Stimulated activated CD4-positive, alpha-beta T cell treated with anti-CD3 and anti-CD28 coated beads, Interleukin-12 subunit alpha, Interleukin-12 subunit beta, amount 100 ng/mL, for 24 hours (primary cell): ENCODE data around the gene ARL6IP4.
A peak's percentile ranks its signal among the peaks of the same experiment; 100 is the strongest.

Source experiments
- DNase-seq, 2 experiments: peaks; one replicate each; pipeline ENCODE4 v3.0.0-alpha.2; 2020; ENCODE audit warnings: low read depth in 2 of 2

ARL6IP4 gene

GRCh38 chr12:122958198-122958888 lies 22.1 kb upstream of the ARL6IP4 start:
- no peak for DNase-seq

- no peak for DNase-seq
Measured at GRCh38 chr12:122959566-122960192, 20.8 kb upstream of the ARL6IP4 start.

GRCh38 chr12:122960193-122960569 lies 20.3 kb upstream of the ARL6IP4 start:
- DNase-seq: no peak

GRCh38 chr12:122961531-122962329 lies 18.8 kb upstream of the ARL6IP4 start:
- DNase-seq: no peak

- DNase-seq: no peak
Measured at GRCh38 chr12:122963941-122964265, 16.6 kb upstream of the ARL6IP4 start.

GRCh38 chr12:122964439-122965257 lies 15.8 kb upstream of the ARL6IP4 start:
- no peak for DNase-seq

GRCh38 chr12:122965321-122965751 lies 15.1 kb upstream of the ARL6IP4 start:
- DNase-seq: no peak

GRCh38 chr12:122965851-122966742 lies 14.4 kb upstream of the ARL6IP4 start, which contains the start of gene ABCB9:
TSS of gene ABCB9 (minus strand) at chr12:122966463. CDS start at chr12:122960235, 6,228 bp downstream.
- DNase-seq: peak; percentile 82 to 96

- no peak for DNase-seq
Measured at GRCh38 chr12:122966743-122967550, 13.5 kb upstream of the ARL6IP4 start.

- no peak for DNase-seq
Measured at GRCh38 chr12:122968104-122968503, 12.4 kb upstream of the ARL6IP4 start.

GRCh38 chr12:122969676-122970075 lies 10.8 kb upstream of the ARL6IP4 start:
- DNase-seq: no peak

GRCh38 chr12:122974274-122974891 lies 6.1 kb upstream of the ARL6IP4 start:
- DNase-seq: peak; percentile 99

- peak; percentile 86 to 90 for DNase-seq
Measured at GRCh38 chr12:122974892-122975789, 5.3 kb upstream of the ARL6IP4 start, which contains the start of gene OGFOD2. TSS of gene OGFOD2 (plus strand) at chr12:122975244. CDS start at chr12:122975252, 8 bp downstream.

- no peak for DNase-seq
Measured at GRCh38 chr12:122975790-122976647, 4.5 kb upstream of the ARL6IP4 start.

- DNase-seq: no peak
Measured at GRCh38 chr12:122976648-122976975, 3.9 kb upstream of the ARL6IP4 start.

GRCh38 chr12:122977153-122977552 lies 3.3 kb upstream of the ARL6IP4 start:
- no peak for DNase-seq

- no peak for DNase-seq
Measured at GRCh38 chr12:122977655-122978392, 2.7 kb upstream of the ARL6IP4 start.
